GM18868 (cell line): ENCODE data around the gene TMEM255A.
A peak's percentile ranks its signal among the peaks of the same experiment; 100 is the strongest.

Experiments used
- ATAC-seq: cut with Tn5 transposase; IDR thresholded peaks from one replicate; pipeline ENCODE4 v1.9.1; 2021; ENCODE audit warnings: mild to moderate bottlenecking, moderate library complexity; ENCODE audit not compliant: unreplicated experiment

Gene TMEM255A

DNA sequence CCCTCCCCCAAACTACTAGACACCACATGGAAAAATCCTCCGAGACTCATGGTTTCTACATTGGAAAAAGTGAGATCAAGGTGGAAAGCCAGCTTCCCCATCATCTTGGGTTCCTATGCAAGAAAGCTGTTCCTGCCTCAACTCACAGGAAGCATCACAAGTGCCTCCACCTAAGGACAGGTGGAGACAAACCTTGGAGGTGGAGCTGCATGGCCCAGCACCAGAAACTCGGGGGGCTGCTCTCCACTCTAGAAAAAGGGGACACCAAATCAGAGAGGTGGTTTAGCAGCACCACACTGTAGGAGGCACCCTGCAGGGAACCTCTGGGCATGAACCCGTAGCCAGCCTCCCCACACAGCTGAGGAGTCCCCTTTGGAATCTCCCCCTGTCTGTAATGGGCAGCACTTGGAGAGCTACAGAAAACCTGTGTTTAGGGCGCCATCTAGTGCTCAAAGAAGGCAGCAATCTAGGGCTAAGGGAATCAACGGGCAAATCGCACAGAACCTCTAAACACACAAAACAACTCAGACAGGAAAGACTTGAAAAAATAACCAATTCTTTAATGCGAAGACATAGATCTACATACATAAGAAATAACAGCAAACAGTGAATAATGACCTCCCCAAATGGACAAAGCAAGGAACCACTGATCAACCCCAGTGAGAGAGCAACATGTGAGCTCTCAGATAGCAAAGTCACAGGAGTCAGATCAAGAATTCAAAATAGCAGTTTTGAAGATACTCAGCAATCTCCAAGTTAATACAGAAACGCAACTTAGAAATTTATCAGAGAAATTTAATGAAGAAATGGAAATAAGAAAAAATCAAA, 97.6 kb downstream of the TMEM255A start:
- ATAC-seq, result peak; percentile 88
